Urinary bladder (tissue), 4 donors: ENCODE data around the gene NR3C2. TPM values are rescaled to one million over a fixed set of nuclear protein-coding genes. Genes with fewer than 3 reads are reported as not detected.

ENCODE experiments used
- DNase-seq: peaks from one replicate; pipeline ENCODE4 v3.0.0-alpha.2; 2015; ENCODE audit errors: extremely low spot score
- H3K27ac ChIP-seq: one replicate; pipeline ENCODE4 v1.5.1; 2013; ENCODE audit warnings: low read depth, mild to moderate bottlenecking, moderate library complexity
- H3K36me3 ChIP-seq: one replicate; pipeline ENCODE4 v1.6.1; 2013; ENCODE audit warnings: mild to moderate bottlenecking, moderate library complexity; ENCODE audit not compliant: insufficient read depth
- H3K4me1 ChIP-seq: one replicate; pipeline ENCODE4 v1.6.1; 2013; ENCODE audit warnings: mild to moderate bottlenecking, moderate library complexity; ENCODE audit not compliant: insufficient read depth
- H3K4me3 ChIP-seq: one replicate; pipeline ENCODE4 v1.5.1; 2013; ENCODE audit warnings: low read depth, low read length
- WGBS: extraction: QIAGEN DNeasy Blood & Tissue Kit; methylation state at CpG from one replicate; pipeline ENCODE4 v1.1.7; 2013; 5-methylcytosine and 5-hydroxymethylcytosine counted together
- polyA plus RNA-seq: library from polyadenylated mRNA; stranded (reverse); fragments of 200-250 nt; gene quantifications from one replicate; pipeline ENCODE4 v1.2.3, GENCODE V29; 2013
- total RNA-seq: library from RNA; depleted of rRNA; stranded (reverse); fragments of >200 nt; gene quantifications from one replicate; pipeline ENCODE4 v1.2.3, GENCODE V29; 2014
- donor health status: healthy with polysubstance abuse.
- donor health status: healthy.

The NR3C2 gene
- total and polyA plus RNA-seq, 2 donors: 15.5 to 19.1 TPM

- H3K36me3 ChIP-seq: peaks cover 12% of the 10 kb centered on the region
- DNase-seq: no peak
Observed at GRCh38 chr4:148114436-148114835, 327.8 kb downstream of the NR3C2 start.

DNA sequence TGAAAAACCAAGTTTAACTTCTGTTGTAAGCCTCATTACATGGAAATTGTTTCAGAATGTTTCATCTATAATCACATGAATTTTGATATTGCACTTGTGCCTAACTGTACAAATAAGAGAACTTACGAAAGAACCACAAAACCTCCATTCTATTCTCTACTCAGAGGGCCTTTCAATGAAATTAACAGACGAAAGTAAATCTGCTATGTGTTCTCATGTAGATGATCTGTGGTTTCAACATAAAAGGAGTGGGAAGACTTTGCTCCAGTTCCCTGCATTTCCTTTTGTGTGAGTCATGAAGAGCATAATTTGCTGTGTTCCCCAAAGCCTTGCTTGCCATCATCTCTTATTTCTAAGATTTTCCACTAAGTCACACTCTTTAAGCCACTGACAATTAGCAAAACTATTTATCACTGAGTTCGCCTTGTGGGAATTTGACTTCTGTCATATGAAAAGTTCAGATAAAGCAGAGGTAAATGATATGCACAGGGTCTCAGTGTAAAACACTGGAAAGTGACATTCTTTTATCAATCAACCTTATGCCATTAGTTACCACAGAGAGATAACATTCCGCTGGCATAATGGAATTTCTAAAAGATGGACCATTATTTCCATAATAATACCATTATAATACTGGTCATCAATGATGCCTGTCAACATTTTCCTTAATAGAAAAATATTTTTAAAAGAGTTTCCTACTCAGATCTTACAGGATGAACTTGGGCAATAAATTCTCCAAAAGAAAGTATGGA, 329.8 kb downstream of the NR3C2 start:
- peaks cover 8% of the 10 kb centered on the region for H3K36me3 ChIP-seq
- H3K27ac ChIP-seq: no peak overlapping the region
- no peak for DNase-seq
- H3K4me3 ChIP-seq: no peak overlapping the region
- 88% methylated on average over 4 of the region's 4 CpGs for WGBS
- no peaks in the 10 kb centered on the region for H3K4me1 ChIP-seq

More at GRCh38 chr4:148114436-148114835, 327.8 kb downstream of the NR3C2 start:
- Histone ChIP-seq H3K4me1 (no peaks in the 10 kb centered on the region), H3K27ac (no peak overlapping the region), H3K4me3 (no peak overlapping the region)

DNA sequence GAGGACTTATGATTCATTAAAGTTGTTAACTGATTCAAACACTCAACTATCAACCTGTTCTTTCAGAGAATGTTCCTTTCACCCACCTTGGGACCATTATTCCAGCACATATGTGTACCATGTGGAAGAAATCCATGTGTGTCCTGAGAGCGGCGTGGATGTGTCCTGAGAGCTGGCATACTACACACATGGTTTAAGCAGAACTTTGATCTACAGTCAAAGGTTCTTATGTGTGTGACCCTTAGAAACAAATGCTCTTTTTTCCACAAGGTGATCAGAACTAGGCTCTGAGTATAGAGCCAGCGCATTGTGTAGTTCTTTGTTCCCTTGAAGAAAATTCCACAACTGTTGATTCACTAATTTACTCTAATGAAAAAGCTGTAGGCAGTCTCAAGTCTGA, 332.0 kb downstream of the NR3C2 start:
- DNase-seq: no peak
- Histone ChIP-seq H3K27ac (no peak overlapping the region), H3K36me3 (peaks cover 8% of the 10 kb centered on the region), H3K4me3 (no peak overlapping the region), H3K4me1 (no peaks in the 10 kb centered on the region)
- WGBS: 97% methylated on average over 3 of the region's 3 CpGs

DNA sequence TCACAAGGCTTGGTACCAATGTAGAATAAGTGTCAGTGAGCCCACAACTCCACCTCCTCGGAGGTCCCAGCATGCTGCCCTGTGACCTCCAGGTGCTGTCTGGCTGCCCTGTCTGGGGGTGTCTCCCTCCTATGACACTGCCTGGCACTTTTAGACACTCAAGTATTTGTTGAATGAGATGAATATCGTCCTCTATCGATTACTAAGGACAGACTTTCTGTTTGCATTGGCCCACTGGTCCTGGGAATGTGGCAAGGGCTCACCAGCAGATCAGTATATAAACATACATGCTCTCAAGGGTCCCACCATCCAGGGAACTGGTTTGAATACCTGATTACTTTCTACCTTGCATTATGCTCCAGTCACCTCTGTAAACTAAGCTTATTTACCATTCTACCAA, 333.0 kb downstream of the NR3C2 start:
- H3K36me3 ChIP-seq: peaks cover 8% of the 10 kb centered on the region
- no peak overlapping the region for H3K4me3 ChIP-seq
- H3K27ac ChIP-seq: no peak overlapping the region
- WGBS: 90% methylated on average over 3 of the region's 3 CpGs
- H3K4me1 ChIP-seq: no peaks in the 10 kb centered on the region
- DNase-seq: no peak

GRCh38 chr4:148108766-148109165, 333.4 kb downstream of the NR3C2 start:
- no peak for DNase-seq
- no peak overlapping the region for H3K27ac ChIP-seq
- H3K4me1 ChIP-seq: no peaks in the 10 kb centered on the region
- 91% methylated on average over 7 of the region's 7 CpGs for WGBS
- H3K36me3 ChIP-seq: peaks cover 6% of the 10 kb centered on the region
- no peak overlapping the region for H3K4me3 ChIP-seq

DNA sequence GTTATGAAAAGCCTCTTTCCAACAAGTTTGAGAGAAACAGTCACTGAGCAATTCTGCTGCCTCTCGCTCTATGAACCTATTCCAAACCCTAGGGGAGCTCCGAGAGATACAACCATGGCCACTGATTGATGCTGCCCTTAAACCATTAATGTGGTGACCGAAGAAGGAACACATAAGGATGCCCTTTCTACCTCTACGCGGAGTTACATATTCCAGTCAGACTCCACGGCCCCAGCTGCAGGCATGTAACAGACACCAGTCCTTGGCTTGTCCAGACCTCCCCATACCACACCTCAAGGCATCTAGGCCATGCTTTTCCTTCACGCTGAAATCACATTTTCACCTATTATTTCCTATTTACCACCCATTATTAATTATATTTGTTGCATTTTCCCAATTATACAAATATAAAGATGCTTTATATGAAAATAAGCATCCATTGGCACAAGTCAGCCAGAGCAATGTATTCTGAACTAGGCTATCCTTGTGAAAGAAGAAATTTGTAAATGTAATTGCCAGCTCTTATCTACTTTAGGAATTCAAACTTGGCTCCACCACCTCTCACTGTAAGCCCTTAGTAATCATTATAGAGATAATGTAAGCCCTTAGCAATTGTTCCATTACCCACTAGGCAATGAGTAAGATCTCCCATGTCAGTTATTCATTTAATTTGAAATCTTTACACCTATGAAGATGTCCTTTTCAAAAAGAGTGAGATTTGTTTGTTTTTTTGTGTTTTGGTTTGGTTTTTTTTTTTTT, 338.4 kb downstream of the NR3C2 start:
- Histone ChIP-seq H3K27ac (no peak overlapping the region), H3K4me1 (no peaks in the 10 kb centered on the region), H3K4me3 (no peak overlapping the region), H3K36me3 (no peaks in the 10 kb centered on the region)
- WGBS: 69% methylated on average over 7 of the region's 7 CpGs
- no peak for DNase-seq

DNA sequence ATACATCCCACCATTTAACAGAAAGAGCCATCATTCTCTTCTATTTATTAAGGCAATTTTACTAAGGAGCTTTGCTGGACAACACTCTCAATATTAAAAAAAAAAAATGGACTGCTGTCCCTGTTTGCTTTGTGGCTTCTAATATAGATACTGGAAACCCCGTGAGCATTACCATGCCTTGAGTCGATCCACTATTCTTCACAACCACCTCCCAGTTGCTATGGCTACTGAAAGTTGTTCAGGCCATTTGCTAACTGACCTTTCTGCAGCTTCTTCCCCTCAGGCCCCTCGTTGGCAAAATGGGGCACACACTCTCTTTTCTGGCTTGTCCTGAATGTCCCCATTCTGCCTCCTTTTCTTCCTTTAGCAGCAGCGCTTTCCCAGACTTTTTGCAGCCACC, 340.4 kb downstream of the NR3C2 start:
- Histone ChIP-seq H3K4me1 (no peaks in the 10 kb centered on the region), H3K4me3 (no peak overlapping the region), H3K36me3 (no peaks in the 10 kb centered on the region), H3K27ac (no peak overlapping the region)
- WGBS: 36% methylated on average over 4 of the region's 4 CpGs
- no peak for DNase-seq

GRCh38 chr4:148101235-148101634, 341.0 kb downstream of the NR3C2 start:
- Histone ChIP-seq H3K4me1 (no peaks in the 10 kb centered on the region), H3K27ac (no peak overlapping the region), H3K4me3 (no peak overlapping the region), H3K36me3 (no peaks in the 10 kb centered on the region)
- no peak for DNase-seq
- 64% methylated on average over 3 of the region's 3 CpGs for WGBS

GRCh38 chr4:148097801-148098200, 344.4 kb downstream of the NR3C2 start:
- Histone ChIP-seq H3K4me1 (no peaks in the 10 kb centered on the region), H3K4me3 (no peak overlapping the region), H3K36me3 (no peaks in the 10 kb centered on the region), H3K27ac (no peak overlapping the region)
- 92% methylated on average over 5 of the region's 5 CpGs for WGBS
- no peak for DNase-seq

DNA sequence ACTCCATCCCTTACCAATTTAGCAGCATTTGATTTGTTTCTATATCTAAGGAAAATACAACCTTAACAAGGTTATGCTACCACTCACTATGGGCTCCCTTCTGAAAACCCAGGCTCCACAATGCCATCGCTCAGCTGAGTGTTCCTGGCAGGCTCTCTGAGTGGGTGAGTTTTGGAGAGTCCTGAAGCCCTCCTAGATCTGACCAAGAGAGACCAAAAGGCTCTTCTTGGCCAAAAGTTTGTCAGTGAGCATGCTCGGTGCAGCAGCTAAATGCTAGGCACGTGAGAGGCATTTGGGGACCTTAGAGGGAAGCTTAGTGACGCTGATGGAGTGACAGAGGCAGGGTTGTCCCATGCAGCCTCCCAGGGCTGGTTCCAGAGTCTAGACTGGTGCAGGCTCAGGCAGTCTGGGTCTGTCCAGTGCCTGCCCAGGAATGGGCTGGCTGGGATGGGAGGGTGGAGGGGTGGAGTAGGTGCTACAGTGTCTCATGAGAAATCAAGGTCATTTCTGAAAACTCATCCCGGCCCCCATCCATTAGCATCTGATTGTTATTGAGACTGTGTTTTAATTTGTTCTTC, 346.8 kb downstream of the NR3C2 start:
- Histone ChIP-seq H3K4me1 (no peaks in the 10 kb centered on the region), H3K27ac (no peak overlapping the region), H3K36me3 (no peaks in the 10 kb centered on the region), H3K4me3 (no peak overlapping the region)
- 97% methylated on average over 5 of the region's 5 CpGs for WGBS
- no peak for DNase-seq

GRCh38 chr4:148094149-148094548, 348.1 kb downstream of the NR3C2 start:
- Histone ChIP-seq H3K4me1 (no peaks in the 10 kb centered on the region), H3K36me3 (no peaks in the 10 kb centered on the region), H3K4me3 (no peak overlapping the region), H3K27ac (no peak overlapping the region)
- DNase-seq: no peak
- 93% methylated on average over 1 of the region's 1 CpG for WGBS

GRCh38 chr4:148093065-148093464, 349.1 kb downstream of the NR3C2 start:
- no peak for DNase-seq
- Histone ChIP-seq H3K4me3 (no peak overlapping the region), H3K36me3 (no peaks in the 10 kb centered on the region), H3K4me1 (no peaks in the 10 kb centered on the region), H3K27ac (no peak overlapping the region)
- WGBS: 99% methylated on average over 5 of the region's 5 CpGs

- Histone ChIP-seq H3K36me3 (no peaks in the 10 kb centered on the region), H3K4me1 (no peaks in the 10 kb centered on the region), H3K4me3 (no peak overlapping the region), H3K27ac (no peak overlapping the region)
- no peak for DNase-seq
- WGBS: 94% methylated on average over 11 of the region's 11 CpGs
Observed at GRCh38 chr4:148092316-148093014, 349.7 kb downstream of the NR3C2 start.
